HG03457 (cell line): ENCODE results near the gene SSC5D.

Experiments
- ATAC-seq: cut with Tn5 transposase; IDR thresholded peaks from one replicate; pipeline ENCODE4 v1.9.1; 2021; ENCODE audit warnings: moderate number of reproducible peaks; ENCODE audit not compliant: unreplicated experiment

SSC5D gene

DNA sequence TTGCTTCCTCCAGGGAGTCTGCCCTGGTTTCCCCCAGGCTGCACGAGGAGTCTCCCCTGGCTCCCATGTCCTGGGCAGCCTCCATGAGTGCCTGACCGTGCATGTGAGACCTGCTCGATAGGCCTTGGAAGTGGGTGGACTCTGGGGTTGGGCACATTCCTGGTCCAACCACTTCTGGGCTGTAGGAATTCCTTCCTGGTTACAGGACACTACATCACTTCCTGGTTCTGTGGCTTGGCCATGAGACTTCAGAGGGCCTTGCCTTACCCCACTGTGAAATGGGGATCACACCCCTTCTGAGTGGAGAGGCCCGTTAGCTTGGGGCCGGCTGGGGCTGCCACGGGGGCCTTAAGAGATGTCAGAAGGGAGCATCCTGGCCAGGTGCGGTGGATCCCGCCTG is 15.8 kb upstream of the SSC5D start:
- no peak for ATAC-seq

GRCh38 chr19:55473225-55474012 is 14.8 kb upstream of the SSC5D start:
- no peak for ATAC-seq

- no peak for ATAC-seq
These were observed 13.7 kb upstream of the SSC5D start for GRCh38 chr19:55474269-55475265.

DNA sequence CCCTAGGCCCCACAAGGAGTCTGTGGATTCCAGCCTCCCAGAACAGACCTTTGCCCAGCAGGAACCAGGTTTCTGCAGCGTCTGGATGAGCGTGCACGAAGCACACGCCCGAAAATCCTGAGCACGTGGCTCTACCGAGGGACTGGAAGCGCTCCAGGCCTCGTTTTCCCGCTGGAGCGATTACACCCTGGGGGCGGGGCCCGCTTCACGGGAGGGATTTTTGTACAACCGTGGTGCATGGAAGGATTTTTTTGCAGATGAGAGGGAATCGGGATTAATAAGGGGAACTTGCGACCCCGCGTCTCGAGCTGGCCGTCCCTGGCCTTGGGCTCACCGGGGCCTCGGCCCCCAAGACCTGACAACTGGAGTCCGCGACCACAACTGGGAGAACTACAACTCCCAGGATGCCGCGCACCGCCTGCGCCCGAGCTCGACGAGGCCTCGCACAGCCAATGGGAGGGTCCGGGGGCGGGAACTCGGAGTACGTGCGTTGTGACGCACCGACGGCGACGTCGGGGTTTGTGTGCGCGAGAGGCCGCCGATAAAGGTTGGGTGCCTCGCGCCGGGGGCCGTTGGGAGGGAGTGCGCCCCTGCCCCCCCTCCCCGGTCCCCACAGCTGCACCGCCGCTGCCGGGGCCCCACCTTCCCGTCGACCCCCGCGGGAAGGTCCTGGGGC is 12.0 kb upstream of the SSC5D start, which contains the start of gene ZNF628:
ZNF628 (plus strand) TSS at position 518 of the 676 bp plus-strand sequence. CDS start 3,294 bp downstream, outside the sequence.
- peak; percentile 67 for ATAC-seq

DNA sequence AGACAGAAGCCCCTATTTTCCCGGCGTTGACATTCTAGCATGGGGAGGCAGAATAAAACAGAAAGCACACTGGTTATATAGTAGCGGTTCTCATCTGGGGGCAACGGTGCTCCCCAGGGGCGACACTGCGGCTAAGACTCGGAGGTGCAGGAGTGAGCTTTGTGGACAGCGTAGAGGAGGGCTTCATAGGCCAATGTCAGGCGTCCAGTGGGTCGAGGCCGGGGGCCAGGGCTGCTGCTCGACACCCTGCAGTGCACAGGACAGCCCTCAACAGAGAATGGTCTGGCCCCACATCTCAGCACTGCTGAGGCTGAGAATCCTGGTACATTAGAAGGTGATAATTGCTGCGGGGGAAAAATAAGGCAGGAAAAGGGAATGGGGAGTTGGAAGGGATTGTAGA is 10.3 kb upstream of the SSC5D start:
- no peak for ATAC-seq

DNA sequence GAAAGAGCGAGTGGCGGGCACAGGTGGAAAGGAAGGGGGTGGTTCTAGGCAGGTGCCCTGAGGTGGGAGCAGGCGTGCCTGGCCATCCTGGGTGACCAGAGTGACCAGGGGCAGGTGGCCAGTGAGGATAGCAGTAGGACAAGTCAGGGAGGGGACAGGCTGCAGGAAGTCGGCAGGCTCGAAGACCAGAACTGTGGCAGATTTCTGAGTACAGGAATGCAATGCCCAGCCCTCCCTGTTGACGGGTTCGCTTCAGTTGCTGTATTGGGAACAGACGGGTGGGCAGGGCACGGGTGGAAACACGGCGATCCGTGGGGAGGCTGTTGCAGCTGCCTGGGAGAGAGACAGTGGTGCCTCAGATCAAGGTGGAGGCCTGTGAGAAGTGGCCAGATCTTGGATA is 9.9 kb upstream of the SSC5D start:
- no peak for ATAC-seq

DNA sequence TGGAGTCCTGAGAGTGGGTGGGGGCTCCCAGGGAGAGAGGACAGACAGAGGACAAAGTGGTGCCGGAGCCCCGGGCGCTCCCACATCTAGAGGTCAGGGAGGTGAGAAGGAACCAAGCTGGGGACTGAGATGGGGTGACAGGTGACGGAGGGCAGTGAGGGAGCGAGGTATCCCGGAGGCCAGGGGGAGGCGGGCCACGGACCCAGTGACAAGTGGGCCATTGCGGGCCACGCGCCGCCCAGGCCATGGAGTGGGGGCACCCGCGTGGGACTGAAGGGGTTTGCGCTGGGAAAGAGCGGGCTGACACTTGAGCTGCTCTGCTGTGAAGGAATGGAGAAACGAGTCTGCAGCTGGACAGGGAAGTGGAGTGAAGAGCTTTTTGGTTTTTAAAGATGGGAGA is 9.2 kb upstream of the SSC5D start:
- ATAC-seq, result no peak

- ATAC-seq, result no peak
These were observed 8.6 kb upstream of the SSC5D start for GRCh38 chr19:55479451-55480230.

- ATAC-seq, result no peak
These were observed 7.0 kb upstream of the SSC5D start for GRCh38 chr19:55481148-55481793.

GRCh38 chr19:55481794-55482155 is 6.5 kb upstream of the SSC5D start:
- ATAC-seq, result no peak

- no peak for ATAC-seq
These were observed 5.9 kb upstream of the SSC5D start for GRCh38 chr19:55482156-55482961.

GRCh38 chr19:55482967-55483705 is 5.1 kb upstream of the SSC5D start:
- ATAC-seq, result no peak

DNA sequence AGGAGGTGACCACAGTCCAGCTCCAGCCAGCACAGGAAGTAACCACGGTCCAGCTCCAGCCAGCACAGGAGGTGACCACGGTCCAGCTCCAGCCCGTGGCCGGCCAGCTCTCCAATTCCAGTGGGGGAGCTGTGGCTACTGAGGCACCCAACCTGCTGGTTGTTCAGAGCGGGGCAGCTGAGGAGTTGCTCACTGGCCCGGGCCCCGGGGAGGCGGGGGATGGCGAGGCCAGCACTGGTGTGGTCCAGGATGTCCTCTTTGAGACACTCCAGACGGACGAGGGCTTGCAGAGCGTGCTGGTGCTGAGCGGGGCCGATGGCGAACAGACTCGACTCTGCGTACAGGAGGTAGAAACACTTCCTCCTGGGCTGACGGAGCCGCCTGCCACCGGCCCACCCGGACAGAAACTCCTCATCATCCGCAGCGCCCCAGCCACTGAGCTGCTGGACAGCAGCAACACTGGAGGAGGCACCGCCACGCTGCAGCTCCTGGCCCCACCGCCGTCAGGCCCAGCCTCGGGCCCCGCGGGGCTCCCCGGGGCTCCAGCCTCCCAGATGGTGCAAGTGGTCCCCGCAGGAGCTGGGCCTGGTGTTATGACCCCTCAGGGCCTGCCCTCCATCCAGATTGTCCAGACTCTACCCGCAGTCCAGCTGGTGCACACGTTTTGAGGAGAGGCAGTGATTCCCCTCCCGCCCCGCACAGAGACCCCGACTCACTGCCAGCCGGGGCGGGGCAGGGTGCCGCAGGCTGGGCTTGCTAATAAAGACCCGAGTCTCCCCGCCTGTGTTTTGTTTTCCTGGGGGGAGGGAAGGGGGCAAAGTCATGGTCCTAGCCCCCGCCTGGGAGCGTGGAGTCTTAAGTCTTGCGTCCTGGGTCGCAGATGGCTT is 4.3 kb upstream of the SSC5D start:
- no peak for ATAC-seq

DNA sequence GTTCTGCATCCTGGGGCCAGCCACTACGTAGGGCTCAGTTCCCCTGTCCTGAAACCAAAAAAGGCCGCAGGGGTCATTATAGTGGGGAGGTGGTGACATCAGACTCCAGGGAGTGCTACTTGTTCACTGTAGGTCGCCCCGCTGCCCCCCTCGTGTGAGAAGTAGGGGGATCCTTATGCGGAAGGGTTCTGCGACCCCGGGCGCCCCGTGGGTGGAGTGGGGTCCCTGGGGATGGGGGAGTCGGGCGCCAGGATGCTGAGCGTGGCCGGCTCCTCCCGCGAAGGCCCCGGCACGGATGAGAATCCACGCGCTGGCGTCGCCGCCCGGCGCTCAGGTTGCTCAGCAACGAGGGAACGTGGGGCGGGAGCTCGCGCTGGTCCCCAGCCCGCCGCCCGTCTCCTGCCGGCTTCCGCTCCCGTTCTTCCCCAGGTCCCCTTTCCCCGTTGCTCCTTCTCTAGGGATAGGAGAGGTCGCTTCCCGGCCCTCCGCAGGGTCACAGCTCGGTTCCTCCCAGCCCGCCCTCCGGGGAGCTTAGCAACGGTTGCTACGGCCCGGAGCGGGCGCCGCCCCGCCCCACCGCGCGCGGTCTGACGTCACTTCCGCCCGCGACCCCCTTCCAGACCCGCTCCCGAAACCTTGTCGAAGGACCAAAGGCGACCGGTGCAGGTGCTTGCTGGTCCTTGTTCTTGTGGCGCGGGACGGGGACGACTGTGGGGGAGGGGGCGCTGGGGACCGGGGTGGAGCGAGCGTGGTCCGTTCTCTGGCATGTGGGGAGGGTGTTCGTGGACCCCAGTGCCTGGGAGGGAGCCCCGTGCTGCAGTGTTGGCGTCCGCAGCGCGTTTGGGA is 3.4 kb upstream of the SSC5D start, which contains the start of gene NAT14:
NAT14 (plus strand) TSS at position 596 of the 846 bp plus-strand sequence. CDS start 521 bp downstream, outside the sequence.
- ATAC-seq, result no peak

DNA sequence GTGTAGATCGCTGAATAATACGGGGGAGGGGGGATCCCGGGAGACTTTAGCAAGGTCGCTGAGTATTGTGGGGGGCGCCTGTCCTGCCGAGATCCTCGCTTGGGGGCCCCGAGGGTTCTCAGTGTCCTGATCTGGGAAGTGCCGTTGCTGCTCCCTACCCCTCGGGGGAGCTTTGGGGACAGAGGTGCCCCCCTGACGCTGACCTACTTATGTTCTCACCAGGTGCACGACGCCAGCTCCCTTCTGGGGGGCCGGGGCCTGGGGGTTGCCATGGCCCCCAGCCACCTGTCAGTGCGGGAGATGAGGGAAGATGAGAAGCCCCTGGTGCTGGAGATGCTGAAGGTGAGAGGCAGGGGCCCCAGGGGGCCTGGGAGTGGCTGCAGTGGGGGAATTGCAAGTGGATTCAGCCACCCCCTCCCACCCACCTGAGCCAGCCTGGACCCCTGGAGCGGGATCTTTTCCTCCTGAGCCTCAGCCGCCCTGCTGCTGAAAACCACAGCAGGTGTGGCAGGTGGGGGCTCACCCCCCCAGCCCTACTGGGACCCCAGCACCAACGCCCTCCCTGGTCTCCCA is 2.7 kb upstream of the SSC5D start:
- ATAC-seq, result no peak
